HepG2 (cell line): ENCODE measurements around the gene MRPL27. TPM values are rescaled to one million over a fixed set of nuclear protein-coding genes. Genes with fewer than 3 reads are reported as not detected.

ENCODE experiments used
- ESRRA ChIP-seq: sonication (generic); formaldehyde crosslinking; IDR thresholded peaks from 2 replicates; pipeline ENCODE4 v1.5.1; 2020; ENCODE audit warnings: mild to moderate bottlenecking, low read depth, missing genetic modification reagents
- GATA4 ChIP-seq: sonication (generic); IDR thresholded peaks from 2 replicates; pipeline ENCODE4 v1.6.1; 2016; ENCODE audit warnings: antibody characterized with exemption, low read depth, borderline replicate concordance
- HOXA7 ChIP-seq: sonication (generic); formaldehyde crosslinking; IDR thresholded peaks from 2 replicates; pipeline ENCODE4 v1.8.1; 2022; ENCODE audit warnings: mild to moderate bottlenecking, missing genetic modification reagents, moderate library complexity
- JUND ChIP-seq: sonication (generic); formaldehyde crosslinking; IDR thresholded peaks from 2 replicates; pipeline ENCODE4 v1.8.0; 2022; ENCODE audit warnings: mild to moderate bottlenecking, missing genetic modification reagents
- KLF16 ChIP-seq, 2 experiments: sonication (generic) in 1 of 2; formaldehyde crosslinking in 1 of 2; IDR thresholded peaks; 2 replicates each; pipeline versions ENCODE4 v1.6.1 to v1.8.0; 2016 to 2023; ENCODE audit warnings: missing genetic modification reagents in 2 of 2, missing compliant biosample characterization in 1 of 2
- MAFG ChIP-seq: sonication (generic); formaldehyde crosslinking; IDR thresholded peaks from 2 replicates; pipeline ENCODE4 v1.5.1; 2020; ENCODE audit warnings: mild to moderate bottlenecking, missing genetic modification reagents
- NFKB2 ChIP-seq: sonication (generic); formaldehyde crosslinking; IDR thresholded peaks from 2 replicates; pipeline ENCODE4 v1.4.0; 2020; ENCODE audit warnings: missing genetic modification reagents, borderline replicate concordance
- PCBP2 ChIP-seq: fragments of 200-400 bp; formaldehyde crosslinking; optimal IDR thresholded peaks from 2 replicates; pipeline ENCODE3; 2018; ENCODE audit warnings: low read length, low read depth; ENCODE audit not compliant: poor library complexity, severe bottlenecking
- TCF7L2 ChIP-seq: IDR thresholded peaks from 2 replicates; pipeline ENCODE4 v1.6.1; 2011; ENCODE audit warnings: mild to moderate bottlenecking, low read depth, low read length, moderate library complexity
- ZFP90 ChIP-seq: sonication (generic); formaldehyde crosslinking; IDR thresholded peaks from 2 replicates; pipeline ENCODE4 v1.8.0; 2022; ENCODE audit warnings: missing genetic modification reagents, mild to moderate bottlenecking, inconsistent platforms, borderline replicate concordance
- ZNF225 ChIP-seq: sonication (generic); formaldehyde crosslinking; IDR thresholded peaks from 2 replicates; pipeline ENCODE4 v1.4.0; 2020; ENCODE audit warnings: mild to moderate bottlenecking, missing genetic modification reagents
- ZNF354B ChIP-seq: sonication (generic); formaldehyde crosslinking; IDR thresholded peaks from 2 replicates; pipeline ENCODE4 v1.8.0; 2022; ENCODE audit warnings: mild to moderate bottlenecking, missing genetic modification reagents
- ZNF468 ChIP-seq: sonication (generic); formaldehyde crosslinking; IDR thresholded peaks from 2 replicates; pipeline ENCODE4 v1.8.0; 2022; ENCODE audit warnings: mild to moderate bottlenecking, moderate library complexity, missing genetic modification reagents
- ZNF549 ChIP-seq: sonication (generic); formaldehyde crosslinking; IDR thresholded peaks from 2 replicates; pipeline ENCODE4 v1.5.0; 2020; ENCODE audit warnings: missing genetic modification reagents
- polyA plus RNA-seq, 8 experiments: library from polyadenylated mRNA; depleted of rRNA in 3 of 8; stranded (reverse) in 7 of 8; unstranded in 1 of 8; fragments of >200 nt; fragmentation: Illumina TruSeq in 4 of 8; extraction: Trizol in 4 of 8; gene quantifications; 2 replicates each; pipeline versions ENCODE4 v1.2.1 to v1.2.3, GENCODE V29; 2011 to 2016; ENCODE audit warnings: low read depth in 4 of 8, missing spikeins in 1 of 8, mixed read lengths in 1 of 8; ENCODE audit not compliant: insufficient read depth in 1 of 8
- total RNA-seq, 5 experiments: library from RNA; depleted of rRNA; stranded (reverse); fragments of >200 nt; fragmentation: Illumina TruSeq; extraction: Trizol; gene quantifications; 2 replicates each; pipeline ENCODE4 v1.2.3, GENCODE V29; 2016; ENCODE audit warnings: low read depth in 1 of 5
- TF ChIP-seq, protein P1 (sequence below): sonication (generic); formaldehyde crosslinking; IDR thresholded peaks from 2 replicates; pipeline ENCODE4 v1.5.1; 2020; ENCODE audit warnings: mild to moderate bottlenecking, moderate library complexity, missing genetic modification reagents
- TF ChIP-seq, protein P2 (sequence below): IDR thresholded peaks from 2 replicates; pipeline ENCODE4 v1.6.1; 2016
- TF ChIP-seq, protein P3 (sequence below): sonication (generic); formaldehyde crosslinking; IDR thresholded peaks from 2 replicates; pipeline ENCODE4 v1.8.1; 2023; ENCODE audit warnings: mild to moderate bottlenecking, moderate library complexity, missing genetic modification reagents
- TF ChIP-seq, protein P4 (sequence below): sonication (generic); formaldehyde crosslinking; IDR thresholded peaks from 2 replicates; pipeline ENCODE4 v1.8.0; 2022; ENCODE audit warnings: mild to moderate bottlenecking, missing genetic modification reagents, moderate library complexity
- TF ChIP-seq, protein P5 (sequence below): sonication (generic); formaldehyde crosslinking; IDR thresholded peaks from 2 replicates; pipeline ENCODE4; 2020; ENCODE audit warnings: missing genetic modification reagents, mild to moderate bottlenecking, borderline replicate concordance
- TF ChIP-seq, protein P6 (sequence below): IDR thresholded peaks from 2 replicates; pipeline ENCODE4 v1.6.1; 2016; ENCODE audit warnings: missing compliant biosample characterization, missing genetic modification reagents, borderline replicate concordance

MRPL27 gene
- total and polyA plus RNA-seq, 2 of the 13 experiments (the other 11 are each of a cell fraction or from before 2014, with no cell fraction given) = 137 to 217 TPM

DNA sequence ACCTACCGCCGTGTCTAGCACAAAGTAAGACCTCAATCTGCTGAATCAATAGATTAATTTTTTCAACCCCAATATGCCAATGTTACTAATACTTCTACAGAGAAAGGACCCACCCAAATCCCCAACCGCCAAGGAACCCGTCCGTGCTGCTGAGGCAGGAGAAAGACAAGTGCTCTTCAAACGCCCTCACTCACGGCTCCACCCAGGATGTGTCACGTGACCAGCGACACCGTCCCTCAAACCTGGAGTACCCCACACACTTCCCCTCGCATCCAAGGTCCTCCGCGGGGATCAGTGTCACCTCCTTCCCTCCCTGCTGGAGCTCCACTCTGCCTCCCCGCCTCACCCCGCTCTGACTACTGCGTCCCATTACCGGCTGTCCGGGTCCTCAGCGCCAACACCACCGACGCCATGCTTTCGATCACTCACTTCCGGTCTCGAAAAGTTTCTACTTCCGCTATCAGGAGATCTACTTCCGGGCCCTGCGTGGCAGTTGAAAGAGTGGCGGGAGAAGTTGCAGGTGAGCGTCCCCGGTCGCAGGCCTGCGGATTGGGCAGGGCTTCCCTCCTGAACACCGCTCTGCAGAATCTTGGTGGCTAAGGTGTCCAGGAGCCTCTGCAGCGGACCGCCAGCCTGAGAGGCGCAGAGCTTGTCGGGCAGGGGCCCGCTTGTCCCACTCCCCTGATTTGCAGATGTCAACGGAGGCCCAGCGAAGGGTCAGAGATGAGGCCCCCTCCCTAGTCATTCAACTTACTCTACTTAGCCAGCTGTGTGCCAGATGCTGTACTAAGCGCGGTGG lies at the start of gene MRPL27, which contains the start of gene EME1 (continued):
- TF ChIP-seq, protein P1, sequence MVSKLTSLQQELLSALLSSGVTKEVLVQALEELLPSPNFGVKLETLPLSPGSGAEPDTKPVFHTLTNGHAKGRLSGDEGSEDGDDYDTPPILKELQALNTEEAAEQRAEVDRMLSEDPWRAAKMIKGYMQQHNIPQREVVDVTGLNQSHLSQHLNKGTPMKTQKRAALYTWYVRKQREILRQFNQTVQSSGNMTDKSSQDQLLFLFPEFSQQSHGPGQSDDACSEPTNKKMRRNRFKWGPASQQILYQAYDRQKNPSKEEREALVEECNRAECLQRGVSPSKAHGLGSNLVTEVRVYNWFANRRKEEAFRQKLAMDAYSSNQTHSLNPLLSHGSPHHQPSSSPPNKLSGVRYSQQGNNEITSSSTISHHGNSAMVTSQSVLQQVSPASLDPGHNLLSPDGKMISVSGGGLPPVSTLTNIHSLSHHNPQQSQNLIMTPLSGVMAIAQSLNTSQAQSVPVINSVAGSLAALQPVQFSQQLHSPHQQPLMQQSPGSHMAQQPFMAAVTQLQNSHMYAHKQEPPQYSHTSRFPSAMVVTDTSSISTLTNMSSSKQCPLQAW = peak; percentile 98
- TF ChIP-seq KLF16 (CRISPR knock-in tag; IDR thresholded peaks at IDR 0.05) = peak in 1 of 2 experiments; percentile 98; a peak in 2 of 4 replicates
- TF ChIP-seq, protein P2, sequence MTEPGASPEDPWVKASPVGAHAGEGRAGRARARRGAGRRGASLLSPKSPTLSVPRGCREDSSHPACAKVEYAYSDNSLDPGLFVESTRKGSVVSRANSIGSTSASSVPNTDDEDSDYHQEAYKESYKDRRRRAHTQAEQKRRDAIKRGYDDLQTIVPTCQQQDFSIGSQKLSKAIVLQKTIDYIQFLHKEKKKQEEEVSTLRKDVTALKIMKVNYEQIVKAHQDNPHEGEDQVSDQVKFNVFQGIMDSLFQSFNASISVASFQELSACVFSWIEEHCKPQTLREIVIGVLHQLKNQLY (CRISPR knock-in tag) = peak; percentile 74
- TF ChIP-seq, protein P3, sequence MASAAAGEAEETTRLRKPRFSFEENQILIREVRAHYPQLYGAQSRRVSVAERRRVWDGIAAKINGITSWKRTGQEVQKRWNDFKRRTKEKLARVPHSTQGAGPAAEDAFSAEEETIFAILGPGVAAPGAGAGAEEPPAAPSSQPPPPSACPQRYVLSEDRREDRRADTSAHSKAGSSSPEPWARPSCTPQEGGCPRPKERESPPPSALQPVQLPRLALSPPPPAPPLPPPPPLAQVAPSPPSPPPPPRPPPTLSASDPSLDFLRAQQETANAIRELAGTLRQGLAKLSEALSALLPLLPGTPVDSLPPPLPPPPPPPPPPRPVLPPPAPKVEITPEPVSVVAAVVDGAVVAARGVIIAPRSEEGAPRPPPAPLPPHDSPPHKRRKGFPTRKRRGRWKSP (CRISPR knock-in tag) = peak; percentile 93
- TF ChIP-seq GATA4 = peak; percentile 57; the same call in 1 of the 2 replicates
- peak; percentile 90; the same call in 1 of the 2 replicates for TF ChIP-seq NFKB2 (CRISPR knock-in tag)
- TF ChIP-seq, protein P4, sequence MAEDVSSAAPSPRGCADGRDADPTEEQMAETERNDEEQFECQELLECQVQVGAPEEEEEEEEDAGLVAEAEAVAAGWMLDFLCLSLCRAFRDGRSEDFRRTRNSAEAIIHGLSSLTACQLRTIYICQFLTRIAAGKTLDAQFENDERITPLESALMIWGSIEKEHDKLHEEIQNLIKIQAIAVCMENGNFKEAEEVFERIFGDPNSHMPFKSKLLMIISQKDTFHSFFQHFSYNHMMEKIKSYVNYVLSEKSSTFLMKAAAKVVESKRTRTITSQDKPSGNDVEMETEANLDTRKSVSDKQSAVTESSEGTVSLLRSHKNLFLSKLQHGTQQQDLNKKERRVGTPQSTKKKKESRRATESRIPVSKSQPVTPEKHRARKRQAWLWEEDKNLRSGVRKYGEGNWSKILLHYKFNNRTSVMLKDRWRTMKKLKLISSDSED (CRISPR knock-in tag) = no peak
- peak; percentile 87 for TF ChIP-seq ZFP90
- no peak for TF ChIP-seq JUND (CRISPR knock-in tag)
- TF ChIP-seq ZNF354B (CRISPR knock-in tag) = no peak
- TF ChIP-seq, protein P5, sequence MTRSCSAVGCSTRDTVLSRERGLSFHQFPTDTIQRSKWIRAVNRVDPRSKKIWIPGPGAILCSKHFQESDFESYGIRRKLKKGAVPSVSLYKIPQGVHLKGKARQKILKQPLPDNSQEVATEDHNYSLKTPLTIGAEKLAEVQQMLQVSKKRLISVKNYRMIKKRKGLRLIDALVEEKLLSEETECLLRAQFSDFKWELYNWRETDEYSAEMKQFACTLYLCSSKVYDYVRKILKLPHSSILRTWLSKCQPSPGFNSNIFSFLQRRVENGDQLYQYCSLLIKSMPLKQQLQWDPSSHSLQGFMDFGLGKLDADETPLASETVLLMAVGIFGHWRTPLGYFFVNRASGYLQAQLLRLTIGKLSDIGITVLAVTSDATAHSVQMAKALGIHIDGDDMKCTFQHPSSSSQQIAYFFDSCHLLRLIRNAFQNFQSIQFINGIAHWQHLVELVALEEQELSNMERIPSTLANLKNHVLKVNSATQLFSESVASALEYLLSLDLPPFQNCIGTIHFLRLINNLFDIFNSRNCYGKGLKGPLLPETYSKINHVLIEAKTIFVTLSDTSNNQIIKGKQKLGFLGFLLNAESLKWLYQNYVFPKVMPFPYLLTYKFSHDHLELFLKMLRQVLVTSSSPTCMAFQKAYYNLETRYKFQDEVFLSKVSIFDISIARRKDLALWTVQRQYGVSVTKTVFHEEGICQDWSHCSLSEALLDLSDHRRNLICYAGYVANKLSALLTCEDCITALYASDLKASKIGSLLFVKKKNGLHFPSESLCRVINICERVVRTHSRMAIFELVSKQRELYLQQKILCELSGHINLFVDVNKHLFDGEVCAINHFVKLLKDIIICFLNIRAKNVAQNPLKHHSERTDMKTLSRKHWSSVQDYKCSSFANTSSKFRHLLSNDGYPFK (CRISPR knock-in tag) = peak; percentile 96
- peak; percentile 98 for TF ChIP-seq ZNF225 (CRISPR knock-in tag)
- TF ChIP-seq ZNF549 (CRISPR knock-in tag) = 0 out of 2 replicates have a peak, but pooled peaks have one; percentile 26
- peak; percentile 96 for TF ChIP-seq ESRRA
- no peak; the same call in 1 of the 2 replicates for TF ChIP-seq HOXA7 (CRISPR knock-in tag)
- TF ChIP-seq PCBP2 = no peak
- 0 out of 2 replicates have a peak, but pooled peaks have one; percentile 95 for TF ChIP-seq ZNF468 (CRISPR knock-in tag)
- no peak for TF ChIP-seq MAFG (CRISPR knock-in tag)
- TF ChIP-seq TCF7L2 = no peak
- TF ChIP-seq, protein P6, sequence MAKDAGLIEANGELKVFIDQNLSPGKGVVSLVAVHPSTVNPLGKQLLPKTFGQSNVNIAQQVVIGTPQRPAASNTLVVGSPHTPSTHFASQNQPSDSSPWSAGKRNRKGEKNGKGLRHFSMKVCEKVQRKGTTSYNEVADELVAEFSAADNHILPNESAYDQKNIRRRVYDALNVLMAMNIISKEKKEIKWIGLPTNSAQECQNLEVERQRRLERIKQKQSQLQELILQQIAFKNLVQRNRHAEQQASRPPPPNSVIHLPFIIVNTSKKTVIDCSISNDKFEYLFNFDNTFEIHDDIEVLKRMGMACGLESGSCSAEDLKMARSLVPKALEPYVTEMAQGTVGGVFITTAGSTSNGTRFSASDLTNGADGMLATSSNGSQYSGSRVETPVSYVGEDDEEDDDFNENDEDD (CRISPR knock-in tag) = peak; percentile 100
